NCI-H1417 (cell line): ENCODE measurements around the gene SUMF1.
"Not testable (repeated sequence)": the region's sequence is repeated elsewhere in the genome, so short reads cannot be mapped to it uniquely, and the experiment has no call there.

Experiments
- DNase-seq, 3 experiments: peaks; one replicate each; lab custom pipeline; 2025; lab: John Stamatoyannopoulos, UW

The SUMF1 gene

DNA sequence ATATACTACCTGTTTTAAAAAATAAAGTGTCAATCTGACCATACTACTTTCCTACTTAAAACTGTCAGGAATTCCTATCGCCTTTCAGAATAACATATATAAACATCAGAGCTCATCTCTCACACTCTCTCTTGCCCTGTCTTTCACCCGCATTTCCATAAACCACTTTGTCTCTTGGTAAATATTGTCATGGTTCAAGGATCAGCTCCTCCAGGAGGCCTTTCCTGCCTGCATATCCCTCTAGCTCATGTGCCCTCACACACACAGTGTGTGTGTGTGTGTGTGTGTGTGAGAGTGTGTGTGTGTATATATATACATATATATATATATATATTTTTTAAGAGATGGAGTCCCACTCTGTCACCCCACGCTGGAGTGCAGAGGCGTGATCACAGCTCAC is 6.7 kb downstream of the SUMF1 start:
- DNase-seq: no peak

DNA sequence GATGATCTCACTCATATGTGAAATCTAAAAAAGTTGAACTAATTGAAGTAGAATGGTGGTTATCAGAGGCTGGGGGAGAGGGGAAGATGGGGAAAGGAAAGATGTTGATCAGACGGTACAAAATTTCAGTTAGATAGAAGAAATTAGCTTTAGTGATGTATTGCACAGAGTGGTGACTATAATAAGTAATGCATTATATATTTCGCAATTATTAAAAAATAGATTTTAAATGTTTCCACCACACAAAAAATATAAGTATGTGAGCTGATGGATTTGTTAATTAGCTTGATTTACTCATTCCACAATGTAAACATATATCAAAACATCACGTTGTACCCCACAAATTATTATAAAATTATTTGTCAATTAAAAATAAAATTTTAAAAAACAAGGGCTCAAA is 8.1 kb downstream of the SUMF1 start:
- no peak for DNase-seq

DNA sequence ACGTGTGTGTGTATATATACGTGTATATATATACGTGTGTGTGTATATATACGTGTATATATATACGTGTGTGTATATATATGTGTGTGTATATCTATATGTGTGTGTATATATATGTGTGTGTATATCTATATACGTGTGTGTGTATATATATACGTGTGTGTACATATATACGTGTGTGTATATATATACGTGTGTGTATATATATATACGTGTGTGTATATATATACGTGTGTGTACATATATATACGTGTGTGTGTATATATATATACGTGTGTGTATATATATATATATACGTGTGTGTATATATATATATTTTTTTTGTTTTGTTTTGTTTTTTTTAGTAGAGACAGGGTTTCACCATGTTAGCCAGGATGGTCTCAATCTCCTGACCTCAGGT is 10.3 kb downstream of the SUMF1 start:
- not testable (repeated sequence) for DNase-seq

DNA sequence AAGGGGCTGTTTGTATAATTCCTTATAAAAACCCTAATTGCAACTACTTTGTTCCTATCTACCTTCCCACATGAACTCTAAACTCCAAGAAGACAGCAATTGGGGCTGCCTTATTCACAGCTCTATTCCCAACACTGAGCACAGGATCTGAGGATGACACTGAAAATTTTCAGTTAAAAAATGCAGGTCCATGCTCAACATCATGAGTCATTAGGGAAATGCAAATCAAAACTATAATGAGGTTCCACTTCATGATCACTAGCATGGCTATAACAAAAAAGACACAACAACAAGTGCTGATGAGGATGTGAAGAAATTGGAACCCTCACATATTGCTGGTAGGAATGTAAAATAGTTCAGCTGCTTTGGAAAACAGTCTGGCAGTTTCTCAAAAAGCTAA is 12.9 kb downstream of the SUMF1 start:
- no peak for DNase-seq

DNA sequence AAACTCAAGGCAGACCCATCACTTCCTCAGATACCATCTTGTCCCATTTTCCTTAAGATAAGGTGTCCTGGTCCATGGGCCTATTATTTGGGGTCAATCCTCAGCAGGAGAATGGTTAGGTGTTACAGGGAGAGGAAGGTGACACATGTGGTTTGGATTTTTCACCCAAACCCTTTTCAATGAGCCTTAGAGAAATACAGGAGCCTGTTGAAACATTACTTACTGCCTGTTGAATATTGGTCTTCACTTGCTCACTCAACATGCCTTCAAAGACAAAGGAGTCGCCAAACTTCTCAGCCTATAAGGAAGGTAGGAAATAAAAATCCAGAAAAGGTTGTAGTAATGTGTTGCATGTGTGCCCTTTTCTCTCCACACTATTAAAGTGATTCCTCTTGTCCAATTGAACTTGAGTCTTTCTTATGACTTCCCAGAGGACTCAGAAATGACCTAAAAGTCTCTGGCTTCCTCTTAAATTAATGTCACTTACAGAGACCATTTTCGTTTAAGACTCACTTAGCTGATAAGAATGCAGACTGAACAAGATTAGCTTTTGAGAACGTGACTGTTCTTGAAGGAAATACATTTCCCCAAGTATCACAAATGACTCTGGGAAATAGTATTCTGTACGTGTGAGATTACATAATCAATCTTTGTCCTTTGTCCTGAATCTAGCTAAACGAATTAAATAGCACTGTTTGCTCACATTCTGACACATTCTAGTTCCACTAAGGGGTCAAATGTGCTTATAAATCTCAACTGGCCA is 17.8 kb downstream of the SUMF1 start:
- no peak for DNase-seq

DNA sequence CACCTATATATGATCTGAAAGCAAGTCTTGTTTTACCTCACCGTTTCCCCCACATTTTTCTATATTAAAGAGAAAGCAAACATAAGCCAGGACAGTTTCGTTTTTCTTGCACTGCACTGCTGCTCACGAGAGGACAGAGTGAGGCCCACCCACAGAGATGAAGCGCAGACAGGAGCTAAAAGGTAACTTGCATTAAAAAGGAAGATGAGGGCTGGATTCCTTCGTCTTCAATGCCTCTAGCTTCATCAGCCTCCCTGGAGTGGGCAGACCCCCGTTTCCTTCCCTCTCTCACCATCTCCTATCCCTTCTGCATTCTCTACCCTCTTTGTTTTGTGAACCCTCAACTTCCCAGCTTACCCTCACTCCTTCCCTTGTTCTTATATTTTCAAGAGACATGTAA is 18.9 kb downstream of the SUMF1 start:
- DNase-seq: no peak

DNA sequence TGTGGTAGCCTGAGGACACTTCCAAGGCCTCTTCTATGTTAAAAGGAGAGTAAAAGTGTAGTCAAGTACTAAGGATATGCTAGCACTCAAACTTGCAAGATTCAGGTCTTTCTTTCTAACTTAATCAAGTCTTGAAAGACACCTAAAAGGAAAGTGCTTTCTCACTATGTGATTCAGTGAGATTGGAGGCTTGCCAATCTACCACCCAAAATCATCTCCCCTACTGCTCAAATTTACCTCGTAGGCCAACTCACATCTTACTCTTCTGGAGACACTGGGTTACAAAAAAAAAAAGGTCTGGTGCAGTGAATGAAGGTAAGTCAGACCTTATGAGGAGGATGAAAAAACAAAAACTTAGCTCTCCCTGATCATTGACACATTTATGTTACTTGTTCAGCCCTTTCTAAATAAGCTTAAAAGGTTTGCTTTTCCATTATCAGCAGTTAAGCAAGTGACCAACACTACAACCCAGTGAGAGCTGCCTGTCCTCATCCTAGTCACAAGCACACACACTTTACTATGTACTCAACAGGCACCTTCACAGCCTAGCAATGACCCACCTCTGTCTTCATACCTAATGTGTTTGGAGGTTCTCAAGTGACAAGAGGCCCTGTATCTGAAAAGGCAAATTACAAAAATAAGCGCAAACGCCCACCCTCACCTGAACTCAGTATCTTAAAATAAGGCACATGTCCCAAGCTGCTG is 19.6 kb downstream of the SUMF1 start:
- DNase-seq: no peak

DNA sequence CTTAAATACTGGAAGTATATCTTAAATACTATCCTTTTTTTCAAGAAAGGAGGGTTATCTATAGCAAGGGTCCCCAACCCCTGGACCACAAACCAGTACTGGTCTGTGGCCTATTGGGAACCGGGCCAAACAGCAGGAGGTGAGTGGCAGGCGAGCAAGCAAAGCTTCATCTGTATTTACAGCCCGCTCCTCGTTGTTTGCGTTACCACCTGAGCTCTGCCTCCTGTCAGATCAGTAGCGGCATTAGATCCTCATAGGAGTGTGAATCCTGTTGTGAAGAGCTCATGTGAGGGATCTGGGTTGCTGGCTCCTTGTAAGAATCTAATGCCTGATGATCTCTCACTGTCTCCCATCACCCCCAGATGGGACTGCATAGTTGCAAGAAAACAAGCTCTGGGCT is 26.1 kb downstream of the SUMF1 start:
- no peak for DNase-seq

DNA sequence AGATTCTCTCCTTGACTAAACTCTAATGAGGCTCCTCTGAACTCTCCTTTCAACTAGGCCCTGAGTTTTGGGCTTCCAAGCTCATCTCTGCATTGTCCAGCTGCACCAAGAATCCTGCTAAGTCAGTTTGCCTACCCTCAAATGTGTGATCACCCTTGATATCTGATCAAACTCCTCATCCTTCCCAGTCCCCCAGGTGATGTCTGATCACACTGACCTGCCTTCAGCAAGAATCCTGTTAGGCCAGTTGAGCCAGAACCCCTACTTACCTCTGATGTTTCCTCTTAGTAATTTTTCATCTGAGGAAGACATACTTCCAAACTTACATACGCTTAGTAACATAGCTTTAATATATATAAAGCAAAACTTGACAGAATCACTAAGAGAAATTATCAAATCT is 28.8 kb downstream of the SUMF1 start:
- DNase-seq: no peak

DNA sequence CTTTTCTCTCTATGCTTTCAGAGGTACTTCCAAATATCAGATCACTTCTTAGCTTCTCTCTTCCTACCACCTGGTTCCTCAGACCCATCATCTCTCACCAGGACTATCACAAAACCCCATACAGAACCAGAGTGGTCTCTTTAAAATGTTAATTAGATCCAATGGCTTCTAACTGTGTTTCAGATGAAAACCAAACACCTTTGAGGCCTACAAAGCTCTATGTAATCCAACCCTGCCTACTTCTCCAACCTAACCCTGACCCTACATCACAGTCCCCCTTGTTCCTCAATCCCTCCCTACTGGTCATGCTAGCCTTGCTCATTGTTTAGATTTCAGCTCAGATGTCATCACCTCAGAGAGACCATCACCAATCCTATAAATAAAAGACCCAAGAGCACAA is 34.8 kb downstream of the SUMF1 start:
- DNase-seq: no peak

DNA sequence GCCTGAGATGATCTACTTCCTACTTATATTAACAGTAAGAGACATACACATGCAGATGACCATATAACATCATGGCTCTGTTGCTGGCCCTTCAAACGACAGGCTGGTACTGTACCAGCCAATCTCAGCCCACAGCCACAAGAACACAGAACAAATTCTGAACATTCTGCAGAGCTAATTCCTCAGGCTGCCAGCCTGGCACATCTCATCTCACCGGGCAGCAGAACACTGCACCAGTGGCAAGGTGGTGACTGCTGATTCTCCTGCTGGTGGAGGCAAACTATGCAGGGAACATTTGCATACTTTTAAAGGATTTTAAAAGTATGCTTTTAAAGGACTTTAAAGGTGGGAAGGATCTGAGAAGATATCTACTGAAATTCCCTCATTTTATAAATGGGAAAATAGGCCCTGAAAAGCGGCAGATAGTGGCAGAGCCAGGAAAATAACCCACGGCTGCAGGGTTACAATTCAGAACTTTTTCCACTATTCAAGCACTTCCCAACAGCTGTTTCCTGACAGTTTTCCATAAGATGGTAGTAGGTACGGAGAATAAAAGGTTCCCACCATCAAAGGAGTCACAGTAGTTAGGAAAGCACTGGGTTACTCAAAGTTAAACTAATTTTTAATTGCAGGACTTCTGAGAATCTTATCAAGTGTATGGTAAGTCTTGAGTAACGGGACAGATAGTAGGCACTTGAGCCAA is 37.3 kb downstream of the SUMF1 start:
- no peak for DNase-seq

DNA sequence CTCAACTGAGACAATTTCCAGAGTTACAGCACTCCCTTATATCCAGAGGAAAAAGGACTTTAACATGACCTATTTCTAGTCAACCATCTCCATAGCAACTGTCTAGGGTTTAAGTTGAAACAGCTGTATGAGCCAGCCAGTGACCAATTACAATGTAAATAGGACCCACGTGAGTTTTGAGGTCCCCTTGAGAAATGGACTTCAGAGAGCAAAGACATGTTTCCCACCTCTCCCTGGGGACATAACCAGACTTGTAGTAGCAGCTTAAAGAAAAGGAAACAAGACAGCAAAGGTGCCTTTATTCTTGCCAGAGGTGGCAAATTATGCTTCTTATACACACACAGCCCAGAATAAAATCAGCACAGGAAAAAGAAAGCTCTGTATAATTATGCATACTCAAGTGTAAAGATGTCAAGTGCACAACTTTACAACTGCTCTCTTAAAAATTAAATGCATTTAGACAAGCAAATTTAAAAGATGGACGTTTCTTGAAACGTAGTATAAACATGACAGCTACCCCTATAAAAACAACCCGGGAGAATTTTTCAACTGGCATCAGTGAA is 40.2 kb downstream of the SUMF1 start:
- peak; percentile 0 to 48 (median 3) for DNase-seq

DNA sequence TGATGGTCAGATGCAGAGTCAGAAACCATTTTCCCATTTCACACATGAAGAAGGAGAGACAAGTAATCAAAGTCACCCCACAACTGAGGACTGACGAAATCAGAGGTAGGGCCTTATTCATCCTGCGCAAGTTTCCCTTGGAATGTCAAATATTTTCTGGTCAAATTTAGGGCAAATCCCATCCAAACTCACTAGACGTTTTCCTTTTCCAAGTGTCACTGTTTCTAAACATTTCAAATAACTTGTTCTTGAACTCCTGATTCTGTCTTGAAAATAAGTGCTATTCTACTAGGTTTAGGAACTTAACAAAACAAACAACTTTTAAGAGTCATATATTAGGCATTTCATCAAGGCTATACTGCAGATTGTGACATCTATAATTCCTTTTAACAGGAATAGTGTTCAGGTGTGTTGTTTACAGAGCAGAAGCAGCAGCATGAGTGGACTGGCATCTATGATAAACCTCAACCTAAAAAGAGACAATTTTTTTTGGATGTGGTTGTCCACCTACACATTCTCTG is 40.7 kb downstream of the SUMF1 start:
- no peak for DNase-seq

DNA sequence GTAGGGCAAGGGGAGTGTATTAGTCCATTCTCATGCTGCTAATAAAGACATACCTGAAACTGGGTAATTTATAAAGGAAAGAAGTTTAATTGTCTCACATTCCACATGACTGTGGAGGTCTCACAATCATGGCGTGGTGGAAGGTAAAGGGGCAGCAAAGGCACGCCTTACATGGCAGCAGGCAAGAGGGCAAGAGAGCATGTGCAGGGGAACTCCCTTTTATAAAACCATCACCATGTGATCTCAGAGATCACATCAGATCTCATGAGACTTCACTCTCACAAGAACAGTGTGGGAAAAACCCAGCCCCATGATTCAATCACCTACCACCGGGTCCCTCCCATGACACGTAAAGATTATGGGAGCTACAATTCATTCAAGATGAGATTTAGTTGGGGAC is 41.4 kb downstream of the SUMF1 start:
- no peak for DNase-seq

DNA sequence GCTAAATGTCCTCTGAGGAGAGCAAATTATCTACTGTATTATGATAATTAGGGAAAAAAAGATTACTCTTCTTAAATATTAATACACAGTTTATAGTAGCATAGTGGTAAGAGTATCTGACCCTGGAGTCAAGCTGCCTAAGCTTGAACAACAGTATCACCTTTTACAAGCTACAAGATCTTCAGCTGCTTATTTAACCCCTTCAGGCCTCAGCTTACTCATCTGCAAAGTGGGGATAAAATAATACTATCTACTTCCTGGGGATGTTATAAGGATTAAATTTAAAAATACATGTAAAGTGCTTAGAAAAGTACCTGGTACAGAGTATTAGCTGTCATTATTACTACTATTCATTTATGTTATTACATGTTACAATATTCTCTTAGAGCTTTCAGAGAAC is 42.0 kb downstream of the SUMF1 start:
- DNase-seq: no peak

DNA sequence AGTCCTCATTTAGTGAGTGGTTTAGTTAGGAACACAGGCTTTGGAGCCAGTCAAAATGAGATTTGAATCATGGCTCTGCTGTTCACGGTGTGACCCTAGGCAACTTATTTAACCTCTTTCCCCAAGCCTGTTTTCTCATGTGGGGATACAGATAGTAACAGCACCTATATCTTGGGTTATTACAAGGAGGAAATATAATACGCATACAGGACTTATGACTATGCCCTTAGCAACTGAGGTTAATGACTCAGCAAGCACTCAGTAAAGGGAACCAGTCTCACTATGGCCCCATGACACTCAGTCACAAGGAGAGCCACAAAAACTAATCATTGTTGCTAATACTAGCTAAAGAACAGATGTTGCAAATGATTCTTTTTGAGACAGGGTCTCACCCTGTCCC is 45.9 kb downstream of the SUMF1 start:
- DNase-seq: no peak

DNA sequence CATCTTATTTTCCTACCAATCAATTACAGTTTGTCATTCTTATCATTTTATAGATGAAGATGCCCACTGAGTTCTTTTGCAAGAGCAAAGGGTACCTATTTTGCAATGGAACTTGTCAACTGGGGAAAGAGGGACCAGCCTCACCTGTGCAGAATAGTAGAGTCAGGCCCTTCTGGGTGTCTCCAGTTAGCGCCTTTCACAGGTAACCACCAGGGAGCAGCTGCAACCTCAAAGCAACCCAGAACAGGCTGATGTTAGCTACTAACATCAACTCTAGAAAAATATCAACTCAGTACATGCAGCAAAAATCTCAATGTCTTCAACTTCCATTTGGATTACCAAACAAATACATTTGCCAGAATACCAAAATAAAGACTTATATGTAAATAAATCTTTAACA is 47.1 kb downstream of the SUMF1 start:
- no peak for DNase-seq

DNA sequence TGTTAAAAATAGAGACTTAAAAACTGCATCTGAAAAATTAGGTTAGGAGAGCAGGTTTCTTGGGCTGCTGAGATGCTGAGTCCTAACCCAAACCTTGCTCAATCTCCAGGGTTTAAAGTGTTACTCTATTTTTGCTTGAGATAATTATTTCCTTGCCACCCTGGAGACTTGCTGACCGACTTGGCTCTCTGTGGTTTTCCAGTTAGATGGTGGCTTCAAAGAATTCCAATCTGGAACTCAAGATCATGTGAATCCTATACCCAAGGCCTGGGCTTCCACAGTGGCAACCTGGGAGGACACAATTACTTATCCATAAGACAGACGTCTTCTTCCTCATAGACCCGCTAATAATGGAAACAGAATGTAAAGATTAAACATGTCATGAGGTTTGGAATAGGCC is 47.7 kb downstream of the SUMF1 start:
- DNase-seq: no peak

DNA sequence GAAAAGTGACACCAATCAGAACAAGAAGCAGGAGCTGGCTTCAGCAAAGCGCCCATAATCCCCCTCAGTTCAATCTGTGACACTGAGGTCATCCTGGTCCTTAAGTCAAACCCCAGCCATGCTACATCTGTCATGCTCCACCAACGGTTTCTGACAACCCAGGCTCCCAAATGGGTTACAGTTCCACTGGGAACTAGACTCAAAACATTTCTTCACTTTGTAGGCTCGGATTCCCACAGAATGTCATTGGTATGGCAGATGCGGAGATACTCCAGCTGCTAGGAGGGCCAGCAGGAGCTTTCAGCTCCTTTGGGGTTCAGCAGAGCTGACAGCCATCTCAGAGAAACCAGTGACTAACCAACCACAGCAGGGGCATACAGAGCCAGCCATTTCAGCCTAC is 48.9 kb downstream of the SUMF1 start:
- no peak for DNase-seq

DNA sequence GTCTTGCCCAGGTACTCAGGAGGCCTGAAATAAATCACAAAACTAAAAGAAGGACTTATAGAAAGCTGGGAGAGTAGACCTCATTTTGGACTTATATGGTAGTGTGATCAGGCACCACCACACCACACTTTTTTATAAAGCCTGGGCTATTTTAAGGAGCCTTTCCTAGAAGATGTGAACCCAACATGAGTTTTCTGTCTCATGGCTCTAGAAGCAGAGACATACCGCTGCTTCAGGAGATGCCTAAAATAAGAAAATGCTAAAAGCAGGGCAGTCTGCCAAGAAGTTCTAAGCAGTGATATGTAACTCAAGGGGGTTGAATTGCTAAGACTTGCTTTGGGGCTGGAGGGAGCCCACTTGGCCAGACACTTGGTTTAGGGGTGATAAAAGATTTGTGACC is 49.6 kb downstream of the SUMF1 start:
- no peak for DNase-seq

DNA sequence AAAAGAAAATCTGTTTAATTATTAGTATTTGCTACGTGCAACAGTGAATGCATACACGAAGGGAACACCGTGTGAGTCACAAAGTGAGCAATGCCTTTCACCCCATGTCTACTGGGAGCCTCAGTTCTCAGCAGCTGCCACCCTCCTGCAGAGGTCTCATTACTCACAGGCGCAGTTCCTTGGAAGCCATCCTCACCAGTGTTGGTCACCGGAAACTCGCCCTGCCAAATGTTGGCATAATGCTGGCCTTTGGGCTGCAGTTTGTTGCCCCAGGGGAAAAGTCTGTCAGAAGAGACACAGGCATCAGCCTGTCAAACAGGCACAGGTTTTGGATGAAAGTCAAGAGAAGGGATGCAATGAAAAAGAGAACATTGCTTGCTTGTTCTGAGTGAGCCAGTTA is 50.1 kb downstream of the SUMF1 start:
- DNase-seq: no peak

DNA sequence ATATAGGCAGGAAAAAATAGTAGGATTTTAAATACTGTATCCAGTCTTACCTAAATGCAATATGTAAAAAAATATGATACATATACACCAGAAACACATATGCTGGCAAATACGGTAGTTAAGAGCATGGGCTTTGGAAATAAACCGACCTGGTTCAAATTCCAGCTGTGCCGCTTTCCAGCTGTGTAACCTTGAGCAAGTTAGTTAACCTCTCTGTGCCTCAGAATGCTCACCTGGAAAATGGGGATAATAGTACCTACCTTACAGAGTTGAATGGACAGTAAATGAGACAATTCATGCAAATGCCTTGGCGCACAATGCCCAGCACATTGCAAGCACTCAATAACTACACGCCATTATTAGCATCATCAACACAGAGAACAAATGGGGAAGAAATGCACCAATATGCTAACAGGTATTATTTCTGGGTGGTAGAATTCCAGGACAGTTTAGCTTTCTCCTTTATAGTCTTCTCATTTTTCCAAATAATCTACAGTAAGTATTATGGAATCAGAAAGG is 50.6 kb downstream of the SUMF1 start:
- no peak for DNase-seq
